Stimulated activated CD4-positive, alpha-beta T cell treated with anti-CD3 and anti-CD28 coated beads, Interleukin-12 subunit alpha, Interleukin-12 subunit beta, amount 100 ng/mL, for 4 hours (primary cell): ENCODE data around the gene VTI1A.
"Not testable (repeated sequence)": the region's sequence is repeated elsewhere in the genome, so short reads cannot be mapped to it uniquely, and the experiment has no call there.

Experiments used
- DNase-seq: peaks from one replicate; pipeline ENCODE4 v3.0.0-alpha.2; 2020

Gene VTI1A

DNA sequence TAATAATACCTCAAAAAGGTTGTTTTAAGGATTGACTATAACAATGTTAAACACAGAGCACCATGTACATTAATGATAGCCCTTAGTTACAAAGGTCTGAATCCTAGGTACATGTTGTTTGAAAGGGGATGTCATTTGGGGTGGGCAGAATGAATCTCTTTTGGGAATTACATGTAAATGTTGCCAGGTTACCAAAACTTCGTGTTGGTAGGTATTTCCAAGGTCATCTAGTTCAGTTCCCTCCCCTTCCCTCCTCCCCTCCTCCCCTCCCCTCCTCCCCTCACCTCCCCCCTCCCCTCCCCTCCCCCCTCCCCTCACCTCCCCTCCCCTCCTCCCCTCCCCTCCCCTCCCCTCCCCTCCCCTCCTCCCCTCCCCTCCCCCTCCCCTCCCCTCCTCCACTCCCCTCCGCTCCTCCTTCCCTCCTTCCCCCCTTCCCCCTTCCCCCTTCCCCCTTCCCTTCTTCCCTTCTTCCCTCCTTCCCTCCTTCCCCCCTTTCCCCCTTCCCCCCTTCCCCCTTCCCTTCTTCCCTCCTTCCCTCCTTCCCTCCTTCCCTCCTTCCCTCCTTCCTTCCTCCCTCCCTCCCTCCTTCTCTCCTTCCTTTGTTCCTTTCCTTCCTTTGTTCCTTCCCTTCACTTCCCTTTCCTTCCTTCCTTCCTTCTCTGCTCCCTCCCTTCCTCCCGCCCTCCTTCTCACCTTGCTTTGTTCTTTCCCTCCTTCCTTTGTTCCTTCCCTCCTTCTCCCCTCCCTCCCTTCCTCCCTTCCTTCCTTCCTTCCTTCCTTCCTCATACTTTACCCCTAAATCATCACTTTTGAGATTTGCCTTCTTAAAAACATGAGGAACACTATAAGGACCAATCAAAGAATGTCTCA is 8.1 kb downstream of the VTI1A start:
- DNase-seq: no peak

DNA sequence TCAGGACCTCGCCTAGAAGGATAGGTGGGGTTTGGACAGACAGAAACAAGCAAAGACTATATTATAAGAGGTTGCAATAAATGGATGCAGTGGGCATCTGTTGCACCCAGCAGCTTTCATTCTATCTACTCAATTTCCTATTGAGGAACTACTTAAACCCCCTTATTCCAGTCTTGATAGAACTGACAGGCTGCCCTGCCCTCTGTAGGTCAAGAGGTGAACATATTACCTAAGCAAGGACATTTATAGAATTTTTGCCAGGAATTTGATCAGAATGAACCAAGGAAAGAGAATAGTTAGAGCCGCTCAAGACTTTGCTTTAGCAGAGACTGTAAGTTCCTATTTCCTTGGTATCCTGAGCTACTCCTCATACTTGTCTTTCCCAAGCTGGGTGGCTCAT is 9.5 kb downstream of the VTI1A start:
- DNase-seq: no peak

DNA sequence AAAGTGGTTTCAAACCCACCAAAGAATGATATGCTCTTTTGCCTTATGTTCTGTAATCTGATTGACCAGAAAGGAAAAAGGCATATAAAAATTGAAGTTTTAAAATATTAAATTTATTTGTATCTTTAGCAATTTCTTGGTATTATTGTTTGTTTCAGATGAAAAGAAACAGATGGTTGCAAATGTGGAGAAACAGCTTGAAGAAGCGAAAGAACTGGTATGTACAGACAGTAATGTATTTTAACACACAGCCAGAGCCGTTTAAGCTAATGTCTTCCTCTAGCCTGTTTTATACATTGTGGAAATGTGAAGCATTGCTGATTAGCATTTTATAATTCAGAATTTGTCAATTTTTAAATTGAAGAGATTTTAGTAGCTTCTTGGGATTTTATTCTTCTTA is 13.4 kb downstream of the VTI1A start:
- DNase-seq: no peak

DNA sequence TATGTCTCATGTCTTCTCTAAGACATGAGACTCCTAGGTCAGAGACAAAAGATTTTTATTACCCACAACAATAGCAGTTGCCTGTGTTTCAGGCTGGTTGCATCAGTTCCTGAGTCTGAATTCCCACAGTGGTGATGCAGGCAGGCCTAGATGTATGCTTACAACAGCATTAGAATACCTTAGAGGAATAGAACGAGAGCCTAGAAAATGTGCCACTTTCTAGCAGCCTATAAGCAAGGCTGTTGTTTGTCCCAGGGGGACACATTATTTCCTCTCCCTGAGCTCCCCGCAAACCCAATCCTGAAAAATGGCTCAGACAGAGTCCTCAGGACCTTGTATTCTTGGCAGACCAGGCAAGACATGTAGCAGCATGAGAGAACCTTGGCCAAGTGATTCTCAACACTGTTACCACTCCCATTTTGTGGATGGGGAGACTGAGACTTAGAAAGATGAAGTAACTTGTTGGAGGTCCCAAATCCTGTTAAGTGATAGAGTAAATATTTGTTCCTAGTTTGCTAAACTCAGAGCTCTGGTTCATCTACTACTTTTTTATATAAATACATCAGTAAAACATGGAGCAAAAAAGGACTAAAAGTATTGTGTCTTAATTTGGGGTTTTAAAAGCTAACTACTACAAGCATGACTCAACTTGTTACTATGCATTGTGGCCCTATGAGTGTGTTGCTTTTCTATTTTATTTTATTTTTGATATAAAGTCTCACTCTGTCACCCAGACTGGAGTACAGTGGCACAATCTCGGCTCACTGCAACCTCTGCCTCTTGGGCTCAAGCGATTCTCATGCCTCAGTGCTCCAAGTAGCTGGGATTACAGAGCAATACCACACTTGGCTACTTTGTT is 14.2 kb downstream of the VTI1A start:
- no peak for DNase-seq

DNA sequence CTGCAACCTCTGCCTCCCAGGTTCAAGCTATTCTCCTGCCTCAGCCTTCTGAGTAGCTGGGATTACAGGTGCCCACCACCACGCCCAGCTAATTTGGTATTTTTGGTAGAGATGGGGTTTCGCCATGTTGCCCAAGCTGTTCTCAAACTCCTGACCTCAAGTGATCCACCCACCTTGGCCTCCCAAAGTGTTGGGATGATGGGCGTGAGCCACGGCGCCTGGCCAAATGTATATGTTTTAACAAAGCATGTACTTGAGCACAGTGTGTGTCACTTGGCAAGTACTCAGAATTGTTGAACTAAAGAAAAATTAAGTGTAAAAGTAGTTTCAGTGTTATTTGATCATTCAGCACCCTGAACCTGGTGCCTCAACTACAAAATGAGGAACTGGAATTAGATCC is 17.1 kb downstream of the VTI1A start:
- DNase-seq: not testable (repeated sequence)

DNA sequence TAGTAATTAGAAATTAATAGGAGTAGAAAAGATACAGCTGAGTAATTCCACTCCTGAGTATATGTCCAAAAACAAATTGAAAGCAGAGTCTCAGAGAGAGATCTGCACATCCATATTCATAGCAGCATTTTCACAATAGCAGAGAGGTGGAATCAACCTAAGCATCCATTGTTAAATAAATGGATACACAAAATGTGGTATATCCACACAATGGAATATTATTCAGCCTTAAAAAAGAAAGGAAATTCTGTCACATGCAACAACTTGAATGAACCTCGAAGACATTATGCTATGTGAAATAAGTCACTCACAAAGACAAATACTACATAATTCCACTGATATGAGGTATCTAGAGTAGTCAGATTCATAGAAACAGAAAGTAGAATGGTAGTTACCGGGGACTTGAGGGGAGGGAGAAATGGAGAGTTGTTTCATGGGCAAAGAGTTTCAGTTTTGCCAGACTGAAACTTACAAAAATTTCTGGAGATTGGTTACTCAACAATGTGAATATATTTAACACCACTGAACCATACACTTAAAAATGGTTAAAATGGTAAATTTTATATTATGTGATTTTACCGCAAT is 18.4 kb downstream of the VTI1A start:
- no peak for DNase-seq

DNA sequence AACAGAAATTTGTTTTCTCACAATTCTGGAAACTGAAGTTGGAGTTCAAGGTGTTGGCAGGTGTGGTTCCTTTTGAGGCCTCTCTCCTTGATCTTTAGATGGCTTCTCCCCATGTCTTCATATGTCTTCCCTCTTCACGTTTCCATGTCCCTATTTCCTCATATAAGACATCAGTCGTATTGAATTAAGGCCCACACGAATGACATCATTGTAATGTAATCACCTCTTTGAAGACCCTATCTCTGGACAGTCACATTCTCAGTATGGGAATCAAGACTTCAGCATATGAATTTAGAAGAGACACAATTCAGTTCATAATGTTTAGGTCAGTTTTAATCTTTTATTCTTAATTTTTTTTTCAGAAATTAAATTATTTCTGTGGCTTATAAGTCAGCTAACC is 19.8 kb downstream of the VTI1A start:
- no peak for DNase-seq

DNA sequence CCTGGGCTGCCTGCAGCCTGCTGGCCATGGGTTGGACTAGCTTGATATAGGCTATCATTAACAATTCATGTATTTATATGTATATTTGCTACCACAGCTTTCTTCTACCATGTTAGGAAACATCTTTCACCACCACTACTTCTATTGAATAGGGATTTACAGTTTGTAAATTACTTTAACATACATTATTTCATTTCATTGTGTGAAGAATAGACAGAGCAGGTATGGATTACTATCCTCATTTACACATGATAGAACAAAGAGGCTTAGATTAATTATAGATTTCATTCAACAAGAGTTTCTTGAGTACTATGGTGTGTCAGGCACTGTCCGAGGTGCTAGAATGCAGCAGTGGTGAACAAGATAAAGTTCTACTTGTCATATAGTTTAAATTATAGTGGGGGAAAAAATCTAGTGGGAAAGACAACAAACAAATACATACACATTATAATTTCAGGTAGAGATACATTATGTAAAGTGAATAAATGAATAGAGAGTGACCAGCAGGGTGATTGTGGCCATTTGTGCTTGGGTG is 20.6 kb downstream of the VTI1A start:
- no peak for DNase-seq

DNA sequence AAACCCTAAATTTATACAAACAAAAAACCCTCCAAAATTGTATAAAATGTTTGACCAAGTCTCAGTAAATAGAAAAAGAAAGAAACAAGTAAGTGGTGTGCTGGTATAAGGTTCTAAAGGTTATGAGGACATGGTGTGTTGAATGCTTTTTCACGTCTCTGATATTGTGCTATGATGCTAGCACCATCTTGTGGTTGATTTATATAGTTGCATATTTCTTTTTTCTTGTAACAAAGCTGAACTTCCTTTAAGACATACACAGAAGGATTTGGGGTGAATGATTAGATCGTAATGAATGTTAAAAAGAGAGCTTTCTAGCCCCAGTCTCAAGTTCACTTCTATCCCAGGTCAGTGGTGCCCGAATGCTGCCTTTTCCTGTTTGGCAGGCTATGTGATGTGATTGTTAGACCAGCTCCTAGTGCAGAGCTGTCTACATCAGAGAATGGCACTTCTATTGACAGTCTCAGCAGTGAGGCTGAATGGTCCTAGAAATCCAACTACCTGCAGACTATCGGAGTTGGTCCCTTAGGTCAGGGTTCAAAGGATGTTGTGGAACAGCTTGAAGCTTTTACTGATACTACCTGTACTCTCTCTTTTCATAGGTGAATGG is 25.0 kb downstream of the VTI1A start:
- no peak for DNase-seq

DNA sequence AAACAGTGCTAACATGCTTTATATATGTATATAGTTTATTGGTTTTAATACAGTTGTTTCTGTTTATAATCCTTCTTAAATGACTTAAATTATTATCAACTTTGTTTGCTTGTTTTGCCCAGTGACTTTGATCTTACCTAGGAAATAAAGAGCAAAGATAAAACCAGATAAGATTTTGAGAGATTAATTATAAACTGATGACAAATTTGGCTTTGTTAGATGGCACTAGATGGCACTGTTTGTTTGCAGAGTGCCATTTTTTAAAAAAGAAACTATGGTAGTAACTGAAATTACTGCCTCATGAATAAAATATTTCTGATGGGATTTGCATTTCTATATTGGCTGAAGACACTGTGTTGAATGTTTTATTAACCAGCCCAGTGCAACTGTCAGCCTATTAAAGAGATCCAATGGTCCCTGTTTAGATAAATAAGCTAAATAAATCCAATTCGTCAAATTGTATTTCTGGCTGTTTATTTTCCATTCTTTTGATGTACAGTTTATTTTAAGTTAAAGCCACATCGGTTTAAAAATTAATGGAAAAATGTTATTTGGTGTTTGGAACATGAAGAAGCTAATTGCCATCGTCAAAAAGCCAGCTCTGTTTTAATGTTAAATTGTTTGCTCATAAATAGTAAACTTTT is 28.7 kb downstream of the VTI1A start:
- no peak for DNase-seq

DNA sequence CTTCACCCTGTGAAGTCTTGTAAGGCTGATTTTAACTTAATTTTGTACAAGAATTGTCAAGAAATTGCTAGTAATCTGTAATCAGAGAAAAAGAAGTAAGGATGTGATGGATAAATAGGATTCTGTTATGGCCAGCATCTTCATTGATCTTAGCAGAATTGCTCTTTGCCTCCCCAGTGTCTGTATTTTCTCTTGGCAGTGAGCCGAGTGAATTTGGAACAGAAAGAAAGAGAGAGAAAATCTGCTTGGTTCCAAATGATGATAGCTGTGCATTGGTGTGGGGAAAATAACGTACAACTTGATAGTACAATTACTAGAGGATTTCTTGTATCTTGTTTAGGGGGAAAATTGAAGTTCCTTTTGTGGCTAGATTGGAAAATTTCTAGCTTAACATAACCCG is 34.6 kb downstream of the VTI1A start:
- no peak for DNase-seq

DNA sequence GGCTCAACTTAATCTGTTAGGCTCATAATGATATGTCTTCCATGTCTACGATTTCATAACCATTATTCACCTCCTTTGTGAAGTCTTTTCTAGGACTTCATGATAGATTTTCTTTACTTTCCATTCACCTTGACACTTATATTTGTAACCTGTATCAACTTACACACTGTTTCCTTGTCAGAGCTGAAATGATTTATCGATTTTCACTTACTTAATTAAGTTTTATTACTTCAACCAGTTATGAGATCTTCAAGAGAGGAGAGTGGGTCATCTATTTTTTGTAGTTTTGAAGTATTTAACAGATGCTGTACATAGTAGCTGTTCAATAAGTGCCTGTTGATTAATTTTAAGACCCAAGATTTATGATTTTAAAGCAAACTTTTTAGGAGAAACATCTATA is 37.4 kb downstream of the VTI1A start:
- DNase-seq: no peak

DNA sequence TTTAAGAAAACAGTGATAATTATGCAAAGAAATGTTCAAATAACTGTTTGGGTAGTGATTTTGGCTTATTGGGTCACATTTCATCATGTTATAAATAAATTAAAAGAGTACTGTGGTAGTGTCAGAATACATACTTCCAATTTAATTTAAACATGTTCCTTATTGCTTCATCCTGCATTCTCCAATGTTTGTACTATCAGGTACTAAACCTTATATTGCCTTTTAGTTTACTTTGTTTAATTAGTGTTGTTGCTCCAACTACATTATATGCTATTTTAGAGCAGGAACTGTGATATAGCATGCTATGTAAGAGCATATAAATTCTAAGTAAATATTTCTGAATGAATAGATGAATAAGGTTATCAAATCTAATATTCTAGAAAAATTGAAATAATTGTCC is 40.9 kb downstream of the VTI1A start:
- DNase-seq: no peak

DNA sequence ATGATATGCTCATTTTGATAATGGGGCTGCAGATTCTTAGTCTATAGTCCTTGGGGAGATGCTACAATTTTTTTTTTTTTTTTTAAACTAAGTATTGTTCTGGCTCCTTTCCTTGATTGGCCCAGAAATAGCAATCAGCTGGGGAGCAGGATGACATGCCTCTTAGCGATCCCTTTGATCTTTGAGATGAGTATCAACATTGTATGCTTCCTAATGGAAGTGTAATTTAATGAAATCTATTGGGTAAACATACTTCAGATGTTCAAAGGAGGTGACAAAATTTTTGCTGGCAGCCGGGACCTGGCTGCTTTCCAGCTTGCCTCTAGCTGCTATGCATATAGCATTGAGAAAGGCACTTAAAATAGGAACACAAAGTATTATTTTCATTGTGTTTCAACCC is 43.5 kb downstream of the VTI1A start:
- no peak for DNase-seq

DNA sequence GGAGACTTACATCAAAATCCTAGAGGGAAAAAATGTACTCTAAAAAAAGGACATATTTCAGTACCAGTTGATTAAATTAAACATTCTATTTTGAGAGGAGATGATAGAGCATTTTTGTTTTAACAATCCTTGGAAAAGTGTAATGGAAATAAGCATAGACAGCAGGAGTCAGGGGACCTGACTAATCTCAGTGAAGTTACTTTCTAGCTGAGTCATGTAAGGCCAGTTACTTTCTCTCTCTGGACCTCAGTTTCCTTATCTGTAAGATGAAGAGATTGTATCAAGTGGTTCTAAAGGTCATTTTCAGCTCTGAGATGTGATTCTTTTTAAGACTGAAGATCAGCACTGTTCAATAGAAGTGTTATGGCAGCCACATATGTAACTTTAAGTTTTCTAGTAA is 44.1 kb downstream of the VTI1A start:
- no peak for DNase-seq

DNA sequence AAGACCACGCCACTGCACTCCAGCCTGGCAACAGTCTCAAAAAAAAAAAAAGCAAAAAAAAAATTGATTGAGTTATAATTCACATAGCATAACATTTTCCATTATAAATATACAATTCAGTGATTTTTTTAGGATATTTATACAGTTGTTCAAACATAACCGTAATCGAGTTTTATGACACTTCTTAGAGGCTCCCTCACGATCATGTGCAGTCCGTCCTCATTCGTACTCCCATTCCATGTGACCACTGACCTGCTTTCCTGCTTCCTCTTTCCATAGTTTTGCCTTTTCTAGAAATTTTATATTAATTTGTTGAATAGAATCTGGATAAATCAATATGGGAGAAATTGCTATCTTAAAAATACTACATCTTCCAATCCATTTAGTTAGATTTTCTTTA is 45.7 kb downstream of the VTI1A start:
- DNase-seq: no peak

DNA sequence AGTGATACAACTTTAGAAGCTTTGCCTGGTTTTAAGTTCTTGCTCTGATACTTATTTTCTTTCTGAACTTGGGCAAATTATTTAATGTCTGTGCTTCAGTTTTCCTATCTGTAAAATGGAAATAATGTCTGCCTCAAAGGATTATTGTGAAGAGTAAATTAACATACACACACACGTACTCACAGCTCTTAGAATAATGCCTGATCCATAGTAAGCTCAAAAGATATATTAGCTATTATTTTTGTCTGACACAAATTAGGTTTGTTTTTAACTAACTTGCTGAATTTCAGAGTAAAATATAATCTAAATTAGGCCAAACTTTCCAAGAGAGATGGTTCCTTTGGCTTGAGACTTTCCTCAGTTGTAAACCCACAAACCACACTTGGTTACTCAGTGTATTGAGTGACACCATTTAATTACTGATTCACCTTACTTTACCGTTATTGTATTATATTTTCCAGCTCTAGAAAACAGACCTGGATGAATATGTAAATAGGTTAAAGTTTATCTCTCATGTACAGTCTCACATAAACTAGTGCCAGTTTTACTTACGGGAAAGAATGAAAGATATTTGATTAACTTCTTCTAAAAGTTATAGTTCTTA is 50.4 kb downstream of the VTI1A start:
- no peak for DNase-seq

DNA sequence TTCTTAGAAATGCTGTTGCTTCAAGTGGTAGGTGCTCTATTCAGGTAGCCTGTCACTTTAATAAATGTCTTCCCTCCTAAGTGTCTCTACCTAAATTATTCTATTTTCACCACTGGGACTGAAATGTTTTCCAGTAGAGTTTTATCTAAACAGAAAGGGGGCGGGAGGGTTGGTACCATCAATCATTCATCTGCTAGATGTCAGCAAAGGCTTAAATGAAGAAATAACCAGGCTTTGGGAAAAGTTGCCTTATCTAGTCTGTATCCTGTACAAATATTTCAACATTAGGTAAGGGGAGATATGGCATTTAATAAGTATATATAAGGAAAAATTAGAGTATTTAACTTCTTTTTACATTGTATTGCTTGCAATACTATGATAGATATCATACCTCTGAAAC is 51.8 kb downstream of the VTI1A start:
- DNase-seq: no peak

DNA sequence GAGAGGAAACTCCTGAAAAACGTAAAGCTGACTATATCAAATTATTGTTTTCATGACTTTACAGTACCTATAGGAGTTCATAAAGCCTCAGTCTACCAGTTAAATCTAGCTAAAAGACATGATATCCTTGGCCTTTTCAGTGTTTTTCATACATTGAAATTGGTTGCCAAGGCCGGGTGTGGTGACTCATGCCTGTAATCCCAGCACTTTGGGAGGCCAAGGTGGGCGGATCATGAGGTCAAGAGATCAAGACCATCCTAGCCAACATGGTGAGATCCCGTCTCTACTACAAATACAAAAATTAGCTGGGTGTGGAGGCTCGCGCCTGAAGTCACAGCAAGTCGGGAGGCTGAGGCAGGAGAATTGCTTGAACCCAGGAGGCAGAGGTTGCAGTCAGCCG is 53.0 kb downstream of the VTI1A start:
- DNase-seq: not testable (repeated sequence)

DNA sequence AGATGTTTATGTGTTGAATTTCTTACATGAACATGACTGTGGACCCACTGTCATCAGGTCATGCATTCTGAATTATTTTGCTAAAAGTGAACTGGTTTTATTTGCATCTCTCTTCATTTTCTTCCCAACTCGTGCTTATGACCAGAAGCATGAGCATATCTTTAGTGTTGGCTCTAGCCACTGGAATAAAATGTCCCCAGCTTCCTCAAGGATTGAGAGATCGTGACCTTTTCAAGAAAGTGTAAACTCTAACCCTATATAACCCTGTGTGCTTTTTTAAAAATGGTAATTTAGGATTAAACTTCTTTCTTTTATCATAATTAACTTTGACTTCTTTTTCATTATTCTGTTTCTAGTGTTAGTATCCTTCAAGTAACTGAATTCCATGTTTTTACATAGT is 55.5 kb downstream of the VTI1A start:
- DNase-seq: no peak

DNA sequence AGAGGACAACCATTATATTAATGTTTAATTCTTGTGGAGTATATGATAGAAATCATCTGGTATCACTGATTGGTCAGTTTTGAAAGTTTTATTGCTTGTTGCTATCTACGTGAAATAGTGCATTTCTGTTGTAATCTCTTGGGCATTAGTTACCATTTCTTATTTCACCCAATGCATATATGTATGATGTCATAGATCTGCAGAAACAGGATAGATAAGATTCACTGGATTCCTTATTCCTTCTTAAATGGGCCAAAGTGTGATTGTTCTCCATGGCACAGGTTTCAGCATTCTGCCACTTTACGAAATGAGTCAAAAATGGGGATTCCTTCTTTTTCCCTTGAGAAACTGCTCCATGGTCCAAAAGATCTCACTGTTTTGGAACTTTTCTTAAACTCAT is 56.6 kb downstream of the VTI1A start:
- no peak for DNase-seq

DNA sequence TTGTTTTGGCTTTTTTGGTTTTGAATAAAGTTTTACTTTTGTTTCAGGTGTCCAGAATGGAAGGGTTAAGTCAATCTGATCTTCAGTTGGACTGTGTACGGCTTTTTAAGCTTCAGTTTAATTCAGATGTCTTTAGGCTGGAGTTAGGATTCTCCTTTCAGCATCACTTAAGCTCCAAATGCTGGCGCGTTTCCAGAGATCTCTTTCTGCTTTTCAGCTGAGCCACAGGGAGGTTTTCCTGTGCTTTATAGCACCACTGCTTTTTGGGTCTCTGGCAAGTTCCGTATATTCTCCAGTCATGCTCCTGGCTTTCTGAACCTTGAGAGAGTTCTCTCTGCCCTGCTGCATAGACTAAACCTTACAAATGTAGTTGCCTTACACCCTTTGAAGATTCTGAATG is 60.0 kb downstream of the VTI1A start:
- DNase-seq: no peak
